GM12878 (cell line): ENCODE measurements around the gene JAG1. TPM values are rescaled to one million over a fixed set of nuclear protein-coding genes. Genes with fewer than 3 reads are reported as not detected.

ENCODE experiments used
- ATAC-seq: fragments of 200-7000 bp; cut with Tn5 transposase; 3 replicates; pipeline ENCODE4 v1.9.1; 2020; ENCODE audit warnings: mild to moderate bottlenecking, moderate library complexity
- BruUV-seq: library from RNA; stranded (reverse); fragments of 400-500 nt; replicated peaks from 2 replicates; lab custom pipeline; 2021; lab: Mats Ljungman, UMichigan
- CTCF ChIA-PET: fragments of 300-600 bp; sonication (Branson Sonifier 250); formaldehyde crosslinking; extraction: SDS; loops from one replicate; lab custom pipeline; 2021; ENCODE audit warnings: inconsistent platforms; lab: Yijun Ruan, JAX
- POLR2A ChIA-PET: fragments of 350-600 bp; formaldehyde crosslinking; extraction: SDS; loops from one replicate; lab custom pipeline; 2021; ENCODE audit warnings: inconsistent platforms; lab: Charles Lee
- RAD21 ChIA-PET: fragments of 300-600 bp; sonication (Branson Sonifier 250); formaldehyde crosslinking; loops from one replicate; lab custom pipeline; 2023; ENCODE audit warnings: antibody characterized with exemption; ENCODE audit not compliant: unreplicated experiment; lab: Charles Lee
- SMC1A ChIA-PET: fragments of 300-600 bp; sonication (Branson Sonifier 250); formaldehyde crosslinking; loops from one replicate; lab custom pipeline; 2023; ENCODE audit not compliant: unreplicated experiment, uncharacterized antibody; lab: Charles Lee
- DNase-seq: peaks from one replicate; pipeline ENCODE4 v3.0.0-alpha.2; 2011; ENCODE audit warnings: low read depth, low spot score
- FAIRE-seq: peaks from 3 replicates; lab custom pipeline; 2011; peaks lifted over from hg19 to GRCh38; lab: Jason Lieb, UNC
- H2AFZ ChIP-seq: 2 replicates; pipeline ENCODE4 v1.6.0; 2011; ENCODE audit warnings: low read depth, low read length, control low read depth; ENCODE audit not compliant: control insufficient read depth
- H3K27ac ChIP-seq: 2 replicates; pipeline ENCODE4 v1.5.1; 2011; ENCODE audit warnings: control low read depth; ENCODE audit not compliant: control insufficient read depth, insufficient read depth
- H3K27me3 ChIP-seq, 2 experiments: replicated peaks in 1 of 2; 2 replicates each; pipeline versions ENCODE4 v1.6.0 to v1.6.1; 2011; ENCODE audit warnings: low read length in 1 of 2; ENCODE audit not compliant: control insufficient read depth in 2 of 2, insufficient read depth in 2 of 2
- H3K36me3 ChIP-seq, 2 experiments: 2 replicates each; pipeline ENCODE4 v1.5.1; 2011; ENCODE audit warnings: low read length in 1 of 2; ENCODE audit not compliant: control insufficient read depth in 2 of 2, insufficient read depth in 2 of 2
- H3K4me1 ChIP-seq: 2 replicates; pipeline ENCODE4 v1.6.1; 2011; ENCODE audit warnings: mild to moderate bottlenecking, low read length, moderate library complexity, mixed read lengths; ENCODE audit not compliant: control insufficient read depth, insufficient read depth
- H3K4me2 ChIP-seq: 2 replicates; pipeline ENCODE4 v1.6.0; 2011; ENCODE audit warnings: control low read depth; ENCODE audit not compliant: control insufficient read depth, insufficient read depth
- H3K4me3 ChIP-seq: fragments of 200-600 bp; sonication (generic); 2 replicates; pipeline ENCODE4 v1.5.1; 2016
- H3K79me2 ChIP-seq: 2 replicates; pipeline ENCODE4 v1.6.0; 2011; ENCODE audit warnings: low read length; ENCODE audit not compliant: control insufficient read depth, insufficient read depth
- H3K9ac ChIP-seq: 2 replicates; pipeline ENCODE4 v1.8.0; 2011; ENCODE audit warnings: low read length, control low read depth, mixed read lengths; ENCODE audit not compliant: control insufficient read depth, insufficient read depth
- H3K9me3 ChIP-seq: replicated peaks from 3 replicates; pipeline ENCODE4 v1.5.1; 2011; ENCODE audit warnings: mild to moderate bottlenecking, low read length; ENCODE audit not compliant: control insufficient read depth, insufficient read depth
- H4K20me1 ChIP-seq: 2 replicates; pipeline ENCODE4 v1.6.0; 2011; ENCODE audit not compliant: control insufficient read depth, insufficient read depth
- BHLHE40 ChIP-seq, 2 experiments: fragments of 450-650 bp in 1 of 2; IDR thresholded peaks; 2 replicates each; pipeline ENCODE4 v1.6.1; 2011 to 2017; ENCODE audit warnings: low read depth in 2 of 2, borderline replicate concordance in 1 of 2, improper control_type of control experiment in 1 of 2, low read length in 1 of 2, mild to moderate bottlenecking in 1 of 2
- CHD2 ChIP-seq: IDR thresholded peaks from 2 replicates; pipeline ENCODE4 v1.6.1; 2011; ENCODE audit warnings: low read depth, low read length, improper control_type of control experiment, borderline replicate concordance
- EED ChIP-seq: sonication (generic); IDR thresholded peaks from 2 replicates; pipeline ENCODE4 v1.6.1; 2016; ENCODE audit warnings: antibody characterized with exemption, low read depth
- FOS ChIP-seq: IDR thresholded peaks from 3 replicates; pipeline ENCODE4 v1.6.1; 2011; ENCODE audit warnings: borderline replicate concordance; ENCODE audit not compliant: insufficient read length; ENCODE audit errors: extremely low read depth
- GATAD2B ChIP-seq: fragments of 450-650 bp; conservative IDR thresholded peaks from 2 replicates; pipeline ENCODE4 v1.6.1; 2017; ENCODE audit warnings: low read depth, mild to moderate bottlenecking, moderate library complexity
- JUNB ChIP-seq: IDR thresholded peaks from 2 replicates; pipeline ENCODE4 v1.6.1; 2016; ENCODE audit warnings: antibody characterized with exemption, mild to moderate bottlenecking
- KLF5 ChIP-seq: fragments of 450-650 bp; IDR thresholded peaks from 2 replicates; pipeline ENCODE4 v1.6.1; 2014; ENCODE audit warnings: mild to moderate bottlenecking; ENCODE audit not compliant: partially characterized antibody
- LARP7 ChIP-seq: fragments of 450-650 bp; IDR thresholded peaks from 2 replicates; pipeline ENCODE4 v1.6.1; 2017; ENCODE audit warnings: mild to moderate bottlenecking
- NFYB ChIP-seq: IDR thresholded peaks from 2 replicates; pipeline ENCODE4 v1.6.1; 2011; ENCODE audit warnings: low read depth, mild to moderate bottlenecking, low read length, improper control_type of control experiment, moderate library complexity; ENCODE audit not compliant: insufficient read depth
- NR2C1 ChIP-seq: fragments of 450-650 bp; IDR thresholded peaks from 2 replicates; pipeline ENCODE4 v1.6.1; 2017; ENCODE audit warnings: antibody characterized with exemption, mild to moderate bottlenecking, moderate library complexity
- PAX5 ChIP-seq: IDR thresholded peaks from 2 replicates; pipeline ENCODE4 v1.6.1; 2011; ENCODE audit warnings: low read depth, low read length, borderline replicate concordance
- PML ChIP-seq: IDR thresholded peaks from 2 replicates; pipeline ENCODE4 v1.6.1; 2012; ENCODE audit warnings: low read length, inconsistent platforms
- POLR2A ChIP-seq: IDR thresholded peaks from 2 replicates; pipeline ENCODE4 v1.6.1; 2011; ENCODE audit warnings: low read depth, mild to moderate bottlenecking, low read length
- POLR2AphosphoS5 ChIP-seq: IDR thresholded peaks from 2 replicates; pipeline ENCODE4 v1.6.1; 2011; ENCODE audit warnings: mild to moderate bottlenecking, low read length, inconsistent platforms
- ZBED1 ChIP-seq: IDR thresholded peaks from 2 replicates; pipeline ENCODE4 v1.6.1; 2016; ENCODE audit warnings: borderline replicate concordance
- WGBS: methylation state at CpG from one replicate; pipeline ENCODE4 v1.1.6; 2016; ENCODE audit warnings: low lambda C conversion rate; ENCODE audit not compliant: insufficient replicate concordance, insufficient coverage; ENCODE audit errors: missing lambda C conversion rate; 5-methylcytosine and 5-hydroxymethylcytosine counted together
- in situ Hi-C: fragments of 300-500 bp; cut with MboI; formaldehyde crosslinking; loops from 9 replicates; pipeline ENCODE4 v1.14.3; 2018; ENCODE audit warnings: mixed read lengths
- intact Hi-C: fragments of 100-400 bp; cut with micrococcal nuclease; formaldehyde crosslinking; loops from one replicate; pipeline ENCODE4 v1.14.2; 2022; ENCODE audit not compliant: unreplicated experiment
- polyA plus RNA-seq, 11 experiments: library from polyadenylated mRNA; depleted of rRNA in 4 of 11; unstranded in 6 of 11; stranded (reverse) in 5 of 11; fragments of >200 nt; fragmentation: Nextera tagmentation in 4 of 11; fragmentation: Illumina TruSeq in 1 of 11; extraction: Ambion mirVana in 4 of 11; extraction: Trizol in 1 of 11; gene quantifications; 1 replicate in 1 of 11; 2 replicates in 10 of 11; pipeline versions ENCODE4 v1.2.1 to v1.2.3, GENCODE V29; 2011 to 2016; ENCODE audit warnings: inconsistent platforms in 2 of 11, missing spikeins in 2 of 11, low read depth in 1 of 11
- total RNA-seq, 4 experiments: library from RNA; depleted of rRNA in 3 of 4; stranded (reverse); fragments of >200 nt in 3 of 4; fragmentation: Illumina TruSeq in 1 of 4; extraction: Trizol in 1 of 4; gene quantifications; 2 replicates each; pipeline versions ENCODE4 v1.2.1 to v1.2.3, GENCODE V29; 2013 to 2021
- TF ChIP-seq, protein P1 (sequence below): fragments of 450-650 bp; formaldehyde crosslinking; IDR thresholded peaks from 2 replicates; pipeline ENCODE4 v1.5.0; 2022; ENCODE audit warnings: mild to moderate bottlenecking, missing genetic modification characterization
- TF ChIP-seq, protein P2 (sequence below): fragments of 450-650 bp; IDR thresholded peaks from 2 replicates; pipeline ENCODE4 v1.6.1; 2018; ENCODE audit warnings: borderline replicate concordance, mild to moderate bottlenecking; ENCODE audit not compliant: partially characterized antibody

JAG1 gene
- total and polyA plus RNA-seq, 10 of the 15 experiments (the other 5 are each of a cell fraction or from before 2014, with no cell fraction given), result 0.66 to 6.9 (median 1.8) TPM

DNA sequence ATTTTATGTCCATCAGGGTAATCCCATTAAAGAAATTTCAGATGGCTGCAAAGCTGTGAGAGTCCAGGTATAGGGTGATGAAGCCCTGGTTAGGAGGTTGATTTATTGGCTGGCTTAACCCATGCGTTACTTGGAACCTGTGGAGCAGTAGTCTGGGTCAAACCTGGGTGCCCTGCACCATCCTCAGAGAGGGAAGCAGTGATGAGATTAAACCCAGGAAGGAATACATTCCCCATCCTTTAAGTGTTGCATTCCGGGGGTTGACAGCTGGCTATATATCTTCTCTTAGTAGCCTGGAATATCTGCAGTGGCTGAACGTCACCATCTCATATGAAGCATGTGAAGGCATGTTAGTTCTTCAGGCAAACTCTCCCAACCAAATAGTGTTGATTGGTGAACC lies 44.9 kb upstream of the JAG1 start:
- ATAC-seq (no peak), FAIRE-seq (no peak), DNase-seq (no peak)
- POLR2A ChIA-PET, result interaction anchor here (0.8 kb wide), 1 partner anchor 476 kb away, joined by 3 read pairs; no protein-coding TSS in a partner anchor
- TF ChIP-seq FOS, result no peak
- TF ChIP-seq KLF5, result no peak
- TF ChIP-seq POLR2AphosphoS5, result no peak
- no peak for TF ChIP-seq EED
- TF ChIP-seq LARP7, result no peak
- no peak for TF ChIP-seq JUNB
- TF ChIP-seq NFYB, result no peak
- TF ChIP-seq PML, result no peak
- TF ChIP-seq GATAD2B, result no peak
- no peak for TF ChIP-seq CHD2
- no peak for TF ChIP-seq ZBED1
- TF ChIP-seq, protein P1, sequence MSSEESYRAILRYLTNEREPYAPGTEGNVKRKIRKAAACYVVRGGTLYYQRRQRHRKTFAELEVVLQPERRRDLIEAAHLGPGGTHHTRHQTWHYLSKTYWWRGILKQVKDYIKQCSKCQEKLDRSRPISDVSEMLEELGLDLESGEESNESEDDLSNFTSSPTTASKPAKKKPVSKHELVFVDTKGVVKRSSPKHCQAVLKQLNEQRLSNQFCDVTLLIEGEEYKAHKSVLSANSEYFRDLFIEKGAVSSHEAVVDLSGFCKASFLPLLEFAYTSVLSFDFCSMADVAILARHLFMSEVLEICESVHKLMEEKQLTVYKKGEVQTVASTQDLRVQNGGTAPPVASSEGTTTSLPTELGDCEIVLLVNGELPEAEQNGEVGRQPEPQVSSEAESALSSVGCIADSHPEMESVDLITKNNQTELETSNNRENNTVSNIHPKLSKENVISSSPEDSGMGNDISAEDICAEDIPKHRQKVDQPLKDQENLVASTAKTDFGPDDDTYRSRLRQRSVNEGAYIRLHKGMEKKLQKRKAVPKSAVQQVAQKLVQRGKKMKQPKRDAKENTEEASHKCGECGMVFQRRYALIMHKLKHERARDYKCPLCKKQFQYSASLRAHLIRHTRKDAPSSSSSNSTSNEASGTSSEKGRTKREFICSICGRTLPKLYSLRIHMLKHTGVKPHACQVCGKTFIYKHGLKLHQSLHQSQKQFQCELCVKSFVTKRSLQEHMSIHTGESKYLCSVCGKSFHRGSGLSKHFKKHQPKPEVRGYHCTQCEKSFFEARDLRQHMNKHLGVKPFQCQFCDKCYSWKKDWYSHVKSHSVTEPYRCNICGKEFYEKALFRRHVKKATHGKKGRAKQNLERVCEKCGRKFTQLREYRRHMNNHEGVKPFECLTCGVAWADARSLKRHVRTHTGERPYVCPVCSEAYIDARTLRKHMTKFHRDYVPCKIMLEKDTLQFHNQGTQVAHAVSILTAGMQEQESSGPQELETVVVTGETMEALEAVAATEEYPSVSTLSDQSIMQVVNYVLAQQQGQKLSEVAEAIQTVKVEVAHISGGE (CRISPR knock-in tag), result no peak
- TF ChIP-seq NR2C1, result no peak
- no peak for TF ChIP-seq BHLHE40 (IDR thresholded peaks at IDR 0.05; ENCODE audit: borderline replicate concordance in 1 of 2, low read depth in 2 of 2, low read length in 1 of 2)
- TF ChIP-seq POLR2A, result no peak
- no peak for TF ChIP-seq PAX5
- TF ChIP-seq, protein P2, sequence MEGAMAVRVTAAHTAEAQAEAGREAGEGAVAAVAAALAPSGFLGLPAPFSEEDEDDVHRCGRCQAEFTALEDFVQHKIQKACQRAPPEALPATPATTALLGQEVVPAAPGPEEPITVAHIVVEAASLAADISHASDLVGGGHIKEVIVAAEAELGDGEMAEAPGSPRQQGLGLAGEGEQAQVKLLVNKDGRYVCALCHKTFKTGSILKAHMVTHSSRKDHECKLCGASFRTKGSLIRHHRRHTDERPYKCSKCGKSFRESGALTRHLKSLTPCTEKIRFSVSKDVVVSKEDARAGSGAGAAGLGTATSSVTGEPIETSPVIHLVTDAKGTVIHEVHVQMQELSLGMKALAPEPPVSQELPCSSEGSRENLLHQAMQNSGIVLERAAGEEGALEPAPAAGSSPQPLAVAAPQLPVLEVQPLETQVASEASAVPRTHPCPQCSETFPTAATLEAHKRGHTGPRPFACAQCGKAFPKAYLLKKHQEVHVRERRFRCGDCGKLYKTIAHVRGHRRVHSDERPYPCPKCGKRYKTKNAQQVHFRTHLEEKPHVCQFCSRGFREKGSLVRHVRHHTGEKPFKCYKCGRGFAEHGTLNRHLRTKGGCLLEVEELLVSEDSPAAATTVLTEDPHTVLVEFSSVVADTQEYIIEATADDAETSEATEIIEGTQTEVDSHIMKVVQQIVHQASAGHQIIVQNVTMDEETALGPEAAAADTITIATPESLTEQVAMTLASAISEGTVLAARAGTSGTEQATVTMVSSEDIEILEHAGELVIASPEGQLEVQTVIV, result no peak
- no peak overlapping the region for H3K9ac ChIP-seq
- BruUV-seq, result no TSS peak
- intact Hi-C loops, result no loop called here
- SMC1A ChIA-PET, result interaction anchor here (1.5 kb wide), 1 partner anchor 21 kb away, joined by 4 read pairs; no protein-coding TSS in a partner anchor
- no peak overlapping the region for H2AFZ ChIP-seq
- H3K27ac ChIP-seq, result no peak overlapping the region
- no peaks in the 10 kb centered on the region for H3K79me2 ChIP-seq
- H3K4me3 ChIP-seq, result no peak overlapping the region
- no peaks in the 10 kb centered on the region for H3K36me3 ChIP-seq
- no peaks in the 10 kb centered on the region for H3K9me3 ChIP-seq
- H3K4me2 ChIP-seq, result no peak overlapping the region
- CTCF ChIA-PET, result interaction anchor here (1.4 kb wide), 1 partner anchor 22 kb away, joined by 6 read pairs; no protein-coding TSS in a partner anchor
- RAD21 ChIA-PET, result interaction anchor here (1.6 kb wide), 1 partner anchor 47 kb away, joined by 3 read pairs; no protein-coding TSS in a partner anchor
- H3K4me1 ChIP-seq, result no peaks in the 10 kb centered on the region
- in situ Hi-C loops, result no loop called here
- no peaks in the 10 kb centered on the region for H3K27me3 ChIP-seq
- H4K20me1 ChIP-seq, result no peaks in the 10 kb centered on the region
- 4% methylated on average over 3 of the region's 3 CpGs for WGBS
